ENCODE measurements around the gene GMDS.

GRCh38 chr6:2190661-2191389 lies 54.6 kb downstream of the GMDS start:
- no peak for TF ChIP-seq CTCF (conservative IDR thresholded peaks at IDR 0.05; ENCODE audit: low read length)
- TF ChIP-seq EZH2phosphoT487 (IDR thresholded peaks at IDR 0.05; ENCODE audit: borderline replicate concordance) = no peak

Data from Loucy (cell line).